DMS53 (cell line): ENCODE data around the gene TNS3.
A peak's percentile ranks its signal among the peaks of the same experiment; 100 is the strongest.

Source experiments
- DNase-seq: peaks from one replicate; lab custom pipeline; 2025; lab: John Stamatoyannopoulos, UW

TNS3 gene

GRCh38 chr7:47540387-47541350 lies 41.2 kb downstream of the TNS3 start:
- no peak for DNase-seq

GRCh38 chr7:47540053-47540386 lies 41.9 kb downstream of the TNS3 start:
- no peak for DNase-seq

DNA sequence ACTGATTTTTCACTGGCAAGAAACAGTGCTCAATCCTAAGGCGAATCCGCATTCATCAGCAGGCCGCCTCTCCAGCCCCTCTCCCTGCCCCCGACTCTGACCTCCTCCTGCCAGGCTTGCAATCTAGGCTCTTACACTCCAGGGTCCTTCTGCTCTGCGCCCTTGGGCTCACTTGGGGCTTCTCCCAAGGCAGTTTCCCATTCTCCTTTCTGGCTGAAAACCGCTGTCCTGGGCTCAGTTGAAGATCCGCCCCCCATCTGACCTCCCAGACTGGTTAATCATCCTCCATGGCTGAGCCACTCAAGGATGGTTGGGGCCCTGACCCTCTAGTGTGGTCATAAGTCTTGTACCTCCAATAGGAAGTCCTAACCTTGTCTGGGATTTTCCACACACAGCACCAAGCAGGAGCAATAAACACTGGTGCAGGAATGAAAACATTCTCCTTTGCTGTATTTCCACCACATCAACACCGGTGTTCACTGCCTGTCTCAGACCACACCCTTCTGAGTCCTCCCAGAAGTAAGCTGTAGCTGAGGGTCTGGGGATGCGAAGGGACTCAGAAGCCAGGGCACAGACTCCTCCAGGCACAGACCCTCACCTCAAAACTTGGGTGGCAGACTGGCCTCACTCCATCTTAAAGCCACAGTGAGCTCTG lies 42.4 kb downstream of the TNS3 start:
- DNase-seq: no peak

GRCh38 chr7:47538846-47539311 lies 43.0 kb downstream of the TNS3 start:
- DNase-seq: peak; percentile 39

- DNase-seq: no peak
These were observed 43.9 kb downstream of the TNS3 start for GRCh38 chr7:47537716-47538675.

DNA sequence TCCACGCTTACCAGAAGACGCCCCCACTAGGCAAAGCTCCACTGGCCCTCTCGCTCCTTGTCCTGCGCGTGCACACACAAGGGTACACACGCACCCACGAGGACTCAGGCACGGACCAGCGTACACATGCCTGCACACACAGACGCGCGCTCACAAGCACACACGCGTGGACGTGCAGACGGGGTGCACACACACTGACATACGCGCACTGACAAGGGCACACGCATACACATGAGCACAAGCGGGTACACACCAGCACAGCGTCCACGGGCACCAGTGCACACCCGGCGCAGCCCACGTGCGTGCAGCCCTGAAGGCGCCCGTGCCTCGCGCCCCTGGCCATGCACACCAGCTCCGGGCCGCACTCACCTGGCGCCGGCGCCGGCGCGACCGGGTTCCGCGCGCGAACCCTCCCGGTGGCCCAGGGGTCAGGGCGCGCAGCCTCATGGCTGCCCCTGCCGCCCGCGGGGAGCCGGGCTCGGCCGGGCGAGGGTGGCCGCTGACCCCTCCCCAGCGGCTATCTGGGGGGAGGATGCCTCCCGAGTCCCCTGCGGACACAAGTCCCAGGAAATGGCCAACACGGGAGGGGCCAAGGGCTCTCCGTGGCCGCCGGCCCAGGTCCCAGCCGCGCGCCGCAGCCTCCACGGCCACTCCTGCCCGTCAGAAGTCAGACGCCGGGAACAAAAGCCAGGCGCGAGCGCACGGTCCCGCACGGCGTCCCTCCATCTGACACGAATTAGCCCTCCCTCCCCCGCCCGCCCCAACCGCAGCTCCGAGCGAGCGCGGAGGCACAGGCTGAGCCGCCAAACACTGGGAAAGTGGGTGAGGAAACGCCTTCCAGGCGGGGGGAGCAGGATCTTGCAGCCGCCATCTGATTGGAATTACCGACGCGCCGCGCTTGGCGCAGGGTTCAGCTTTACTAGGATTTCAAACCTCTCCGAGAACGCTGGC lies 45.0 kb downstream of the TNS3 start:
- peak; percentile 44 for DNase-seq

- no peak for DNase-seq
These were observed 45.9 kb downstream of the TNS3 start for GRCh38 chr7:47535704-47536628.

DNA sequence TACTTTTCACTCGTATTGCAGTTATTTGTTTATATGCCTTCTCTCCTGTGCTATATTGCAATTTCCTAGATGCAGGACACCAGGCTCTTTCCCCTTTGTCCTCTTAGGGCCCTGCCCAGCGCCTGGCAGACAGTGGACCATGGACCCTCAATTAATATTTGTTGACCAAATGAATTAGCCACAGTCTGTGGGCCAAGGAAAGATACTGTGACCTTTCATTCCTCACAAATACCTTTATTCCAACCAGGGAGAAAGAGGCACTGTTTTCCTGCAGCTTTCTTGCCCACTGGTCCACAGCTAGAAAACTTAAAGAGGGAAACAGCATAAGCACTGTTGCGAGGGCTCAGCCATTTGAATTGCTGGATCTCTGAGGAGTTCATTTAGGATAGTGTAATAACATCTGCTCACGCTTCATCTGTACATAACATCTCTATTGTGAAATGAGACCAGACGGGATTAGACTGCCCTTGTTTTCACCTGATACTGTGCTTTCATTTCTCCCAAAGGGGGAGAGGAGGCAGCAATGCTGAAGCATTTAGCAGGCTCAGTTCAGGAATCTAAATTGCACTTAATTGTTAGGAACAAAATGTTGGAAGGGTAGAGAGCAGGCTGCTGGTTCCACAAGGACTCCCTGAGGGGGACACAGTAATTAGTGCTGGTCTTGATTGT lies 46.7 kb downstream of the TNS3 start:
- DNase-seq: no peak

GRCh38 chr7:47534322-47535034 lies 47.4 kb downstream of the TNS3 start:
- DNase-seq: peak; percentile 18

DNA sequence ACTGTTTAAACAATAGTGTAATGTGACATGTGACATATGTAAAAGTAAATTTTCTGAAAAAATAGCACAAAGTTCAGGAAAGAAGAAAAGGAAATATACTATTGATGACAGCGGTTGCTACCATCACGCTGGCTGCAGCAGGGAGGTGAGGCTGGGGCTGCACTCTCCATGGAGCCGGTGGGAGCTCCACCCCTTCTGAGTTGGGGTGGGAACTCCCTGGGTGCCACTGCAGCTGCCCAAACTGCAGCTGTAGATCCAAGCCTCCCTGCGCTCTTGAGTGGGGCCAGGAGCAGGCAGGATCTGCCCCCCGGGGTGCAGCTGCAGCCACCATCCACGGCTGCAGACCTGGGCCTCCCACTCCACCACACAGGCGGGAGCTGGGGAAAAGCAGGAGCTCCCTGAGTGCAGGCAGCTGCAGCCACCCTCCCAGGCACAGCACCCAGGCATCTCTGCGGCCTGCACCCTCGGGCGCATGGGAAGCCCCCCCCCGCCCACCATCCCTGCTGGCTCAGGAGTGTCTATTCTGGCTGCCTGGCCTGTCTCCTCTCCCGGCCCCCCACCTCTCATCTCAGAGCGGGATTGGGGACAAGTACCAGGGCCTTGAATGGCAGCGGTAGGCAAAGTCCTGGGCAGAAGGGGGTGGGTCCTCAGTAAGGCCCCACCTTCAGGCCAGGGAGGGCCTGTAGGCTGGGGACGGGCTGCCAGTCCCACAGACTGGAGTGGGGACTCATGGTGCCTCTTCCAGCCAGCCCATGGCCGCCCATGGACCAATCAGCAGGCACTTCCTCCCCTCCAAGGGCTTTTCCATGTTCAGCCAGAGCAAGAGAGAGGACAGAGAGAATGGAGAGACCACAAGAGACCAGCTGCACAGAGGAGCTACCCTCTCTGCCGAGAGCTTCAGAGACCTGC lies 50.1 kb downstream of the TNS3 start:
- DNase-seq: no peak

DNA sequence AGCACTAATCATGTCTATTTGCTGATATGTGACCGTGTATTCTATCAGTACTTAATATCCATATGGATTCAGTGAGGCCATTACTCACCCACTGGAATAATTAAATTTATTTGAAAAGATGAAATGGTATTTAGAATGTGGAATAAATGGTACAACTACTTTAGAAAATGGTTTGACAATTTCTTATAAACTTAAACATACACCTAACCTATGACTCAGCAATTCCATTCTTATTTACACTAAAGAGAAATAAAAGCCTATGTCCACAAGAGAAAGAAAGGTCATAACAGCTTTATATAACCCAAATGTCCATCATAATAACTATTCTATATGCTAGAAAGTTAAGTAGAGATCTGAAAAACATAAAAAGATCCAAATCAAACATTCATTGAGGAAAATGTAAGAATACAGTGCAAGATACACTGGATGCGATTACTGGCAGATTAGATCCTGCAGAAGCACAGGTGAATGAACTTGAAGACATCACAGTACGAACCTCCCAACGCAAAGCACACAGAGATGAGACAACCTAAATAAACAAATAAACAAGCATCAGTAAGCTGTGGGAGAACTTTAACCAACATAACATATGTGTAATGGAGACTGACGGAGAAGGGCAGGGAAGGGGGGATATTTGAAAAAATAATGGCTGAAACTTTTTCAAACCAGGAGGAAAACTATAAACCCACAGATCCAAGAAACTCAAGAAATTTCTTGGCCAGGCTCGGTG lies 51.9 kb downstream of the TNS3 start:
- DNase-seq: peak; percentile 36

DNA sequence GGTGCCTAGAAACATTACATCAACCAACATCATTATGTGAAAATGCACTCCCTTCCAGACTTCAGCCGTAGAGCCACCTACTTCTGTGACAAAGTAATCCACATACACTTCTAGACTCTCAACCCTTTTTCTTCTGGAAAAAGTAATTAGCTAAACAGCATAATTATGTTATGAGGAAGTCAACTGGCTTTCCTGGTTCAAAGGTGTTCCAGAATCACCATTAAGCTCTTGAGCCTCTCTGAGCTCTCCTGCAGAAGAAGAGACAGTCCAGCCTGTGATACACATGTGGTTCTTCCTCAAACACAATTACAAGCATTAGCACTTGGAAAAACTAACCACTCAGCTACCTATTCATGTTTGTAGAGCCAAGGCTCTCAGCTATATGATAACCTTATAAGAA lies 52.5 kb downstream of the TNS3 start:
- DNase-seq: no peak

DNA sequence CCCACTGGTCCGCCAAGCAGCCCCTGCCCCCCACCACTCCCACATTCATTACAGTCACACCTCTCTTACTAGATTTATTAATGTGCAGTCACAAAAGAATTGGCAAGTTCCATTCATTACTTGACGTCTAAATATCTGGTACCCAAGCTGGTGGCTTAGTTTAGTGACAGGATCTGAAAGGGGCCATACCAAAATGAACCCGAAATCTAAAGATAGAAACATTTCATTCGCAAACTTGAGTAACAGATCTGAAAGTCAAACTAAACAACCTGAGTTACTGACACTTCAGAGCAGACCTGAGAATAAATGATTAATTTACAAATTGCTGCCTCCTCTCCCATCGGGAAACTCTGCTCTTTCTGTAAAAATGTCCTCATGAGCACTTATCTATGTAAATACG lies 53.4 kb downstream of the TNS3 start:
- DNase-seq: no peak

DNA sequence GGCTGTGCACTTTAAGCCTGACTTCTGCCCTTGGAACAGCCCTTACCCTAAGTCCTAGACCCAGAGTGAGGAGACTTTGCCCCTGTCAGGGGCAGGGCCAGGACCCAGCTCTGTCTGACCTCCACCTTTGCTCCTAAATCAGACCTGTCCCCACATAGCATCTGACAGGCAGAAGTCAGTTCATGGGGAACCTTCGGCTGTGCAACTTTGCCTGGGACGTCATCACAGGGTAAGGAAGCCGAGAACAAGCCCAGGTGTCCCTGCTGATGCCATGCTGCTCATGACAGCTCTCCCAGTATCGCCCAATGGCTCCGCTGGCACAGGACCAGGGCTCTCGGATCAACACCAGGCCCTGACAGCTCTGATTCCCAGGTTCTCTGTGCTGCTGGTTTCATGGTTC lies 55.4 kb downstream of the TNS3 start:
- no peak for DNase-seq

GRCh38 chr7:47525066-47525623 lies 56.8 kb downstream of the TNS3 start:
- DNase-seq: no peak

DNA sequence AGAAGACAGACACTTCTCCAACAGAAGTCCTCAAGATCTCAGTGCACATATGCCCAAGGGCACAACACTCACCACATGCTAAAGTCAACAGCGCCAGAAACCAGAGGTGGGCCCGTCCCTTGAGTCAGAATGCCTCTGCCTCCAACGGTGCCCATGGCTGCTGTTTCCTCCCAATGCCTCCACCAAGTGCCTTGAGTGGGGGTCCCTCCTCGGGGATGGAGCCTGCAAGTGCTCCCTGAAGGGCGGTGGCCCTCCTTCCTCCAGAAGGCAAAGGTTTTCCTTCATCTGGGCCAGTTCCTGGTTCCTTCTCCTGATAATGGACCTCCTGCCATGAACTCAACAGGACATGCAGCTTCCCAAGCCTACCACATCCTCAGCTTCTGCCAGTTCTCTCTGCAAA lies 58.5 kb downstream of the TNS3 start:
- no peak for DNase-seq
